Adrenal gland (tissue), 5 donors: ENCODE data around the gene KLF6.

ENCODE experiments used
- POLR2A ChIP-seq, 2 donors: fragments of 450-650 bp; IDR thresholded peaks; one replicate each; pipeline ENCODE4 v1.6.1; 2017; ENCODE audit warnings: antibody characterized with exemption in 2 of 2, mild to moderate bottlenecking in 2 of 2, moderate library complexity in 1 of 2
- TF ChIP-seq, protein P1 (sequence below), 6 experiments: fragments of 450-650 bp in 4 of 6; fragments of 200-600 bp in 2 of 6; sonication (generic) in 1 of 6; IDR thresholded peaks; 1 replicate in 5 of 6; 2 replicates in 1 of 6; pipeline versions ENCODE4 v1.5.1 to v1.8.0; 2016 to 2021; ENCODE audit warnings: antibody characterized with exemption in 6 of 6, mild to moderate bottlenecking in 2 of 6, moderate library complexity in 1 of 6
- donor health status: DM: no; HTN: no; CAD: no.

DNA sequence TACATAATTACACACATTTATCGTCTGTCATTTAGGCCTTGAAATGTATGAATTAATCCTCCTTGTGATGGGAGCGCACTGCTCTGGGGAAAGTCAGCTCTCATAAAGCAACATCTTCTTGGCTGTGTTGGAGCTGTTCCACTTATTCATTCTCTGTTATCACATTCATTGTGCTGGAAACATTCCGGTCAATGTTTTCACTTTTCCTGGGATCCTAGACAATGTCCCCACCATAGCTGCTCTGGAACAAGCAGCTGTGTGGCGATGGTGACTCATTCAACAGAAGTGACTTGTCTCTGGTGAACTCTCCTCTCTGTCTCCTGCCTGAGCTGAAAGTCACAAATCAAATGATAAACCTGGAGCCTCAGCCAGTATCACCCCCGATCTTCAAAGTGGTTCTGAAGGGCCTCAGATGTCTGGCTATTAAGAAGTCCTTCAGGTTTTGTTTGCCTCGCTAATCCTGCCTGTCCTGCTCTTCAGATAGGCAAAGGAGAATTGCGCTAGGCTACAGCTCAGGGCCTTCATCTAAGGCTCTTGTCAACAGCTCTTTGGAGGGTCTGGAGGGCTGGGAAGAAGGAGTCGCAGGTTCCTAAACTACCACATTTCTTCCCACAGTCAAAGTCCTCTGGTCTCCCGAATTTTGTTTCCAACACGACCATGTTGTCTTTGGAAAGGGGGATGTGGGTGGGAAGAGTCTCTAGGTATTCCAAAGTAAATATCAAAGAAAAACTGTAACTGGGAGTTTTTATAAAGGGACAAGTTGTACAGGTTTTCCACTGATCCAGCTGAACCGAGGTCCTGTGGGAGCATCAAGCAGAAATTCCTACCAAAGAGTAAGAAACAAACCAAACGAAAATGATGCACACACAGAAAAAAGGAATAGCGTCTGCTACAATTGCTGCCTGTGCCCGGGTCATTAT, 29.3 kb downstream of the KLF6 start:
- TF ChIP-seq, protein P1, sequence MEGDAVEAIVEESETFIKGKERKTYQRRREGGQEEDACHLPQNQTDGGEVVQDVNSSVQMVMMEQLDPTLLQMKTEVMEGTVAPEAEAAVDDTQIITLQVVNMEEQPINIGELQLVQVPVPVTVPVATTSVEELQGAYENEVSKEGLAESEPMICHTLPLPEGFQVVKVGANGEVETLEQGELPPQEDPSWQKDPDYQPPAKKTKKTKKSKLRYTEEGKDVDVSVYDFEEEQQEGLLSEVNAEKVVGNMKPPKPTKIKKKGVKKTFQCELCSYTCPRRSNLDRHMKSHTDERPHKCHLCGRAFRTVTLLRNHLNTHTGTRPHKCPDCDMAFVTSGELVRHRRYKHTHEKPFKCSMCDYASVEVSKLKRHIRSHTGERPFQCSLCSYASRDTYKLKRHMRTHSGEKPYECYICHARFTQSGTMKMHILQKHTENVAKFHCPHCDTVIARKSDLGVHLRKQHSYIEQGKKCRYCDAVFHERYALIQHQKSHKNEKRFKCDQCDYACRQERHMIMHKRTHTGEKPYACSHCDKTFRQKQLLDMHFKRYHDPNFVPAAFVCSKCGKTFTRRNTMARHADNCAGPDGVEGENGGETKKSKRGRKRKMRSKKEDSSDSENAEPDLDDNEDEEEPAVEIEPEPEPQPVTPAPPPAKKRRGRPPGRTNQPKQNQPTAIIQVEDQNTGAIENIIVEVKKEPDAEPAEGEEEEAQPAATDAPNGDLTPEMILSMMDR (IDR thresholded peaks at IDR 0.05), result no peak
- no peak for TF ChIP-seq POLR2A (IDR thresholded peaks at IDR 0.05)
